Common myeloid progenitor, CD34-positive (primary cell): Measurements from ENCODE around the gene TCF12.
A peak's percentile ranks its signal among the peaks of the same experiment; 100 is the strongest.

Experiments used
- CTCF ChIA-PET: fragments of 350-600 bp; sonication (Branson Sonifier 250); formaldehyde crosslinking; loops from one replicate; lab custom pipeline; 2021; ENCODE audit warnings: antibody characterized with exemption; lab: Charles Lee
- POLR2A ChIA-PET: fragments of 350-600 bp; sonication (Branson Sonifier 250); formaldehyde crosslinking; loops from one replicate; lab custom pipeline; 2021; ENCODE audit warnings: antibody characterized with exemption; lab: Charles Lee
- DNase-seq, 3 donors: peaks; one replicate each; pipeline versions ENCODE4 v3.0.0 to v3.0.0-alpha.2; 2013
- H3K27ac ChIP-seq, 2 experiments: 1 replicate in 1 of 2; 2 replicates in 1 of 2; pipeline ENCODE4 v1.7.0; 2013; ENCODE audit warnings: inconsistent platforms in 2 of 2, low read length in 2 of 2, mild to moderate bottlenecking in 2 of 2, low read depth in 1 of 2, moderate library complexity in 1 of 2; ENCODE audit not compliant: severe bottlenecking in 2 of 2, insufficient read depth in 1 of 2, poor library complexity in 1 of 2
- H3K27me3 ChIP-seq, 5 experiments: replicated peaks in 2 of 5; 1 replicate in 3 of 5; 2 replicates in 2 of 5; pipeline versions ENCODE4 v1.6.1 to v1.7.0; 2013; ENCODE audit warnings: low read length in 4 of 5, mild to moderate bottlenecking in 2 of 5, moderate library complexity in 2 of 5, inconsistent platforms in 1 of 5; ENCODE audit not compliant: insufficient read depth in 5 of 5, control insufficient read depth in 4 of 5
- H3K36me3 ChIP-seq, 4 experiments: 1 replicate in 2 of 4; 2 replicates in 2 of 4; pipeline versions ENCODE4 v1.6.1 to v1.7.0; 2013; ENCODE audit warnings: low read length in 3 of 4, control low read depth in 1 of 4, mild to moderate bottlenecking in 1 of 4; ENCODE audit not compliant: control insufficient read depth in 4 of 4, insufficient read depth in 4 of 4
- H3K4me1 ChIP-seq, 4 experiments: 1 replicate in 3 of 4; 2 replicates in 1 of 4; pipeline versions ENCODE4 v1.6.1 to v1.7.1; 2013; ENCODE audit warnings: low read length in 3 of 4, mild to moderate bottlenecking in 3 of 4, control low read depth in 1 of 4, inconsistent platforms in 1 of 4, moderate library complexity in 1 of 4; ENCODE audit not compliant: control insufficient read depth in 4 of 4, insufficient read depth in 4 of 4; ENCODE audit errors: control extremely low read depth in 1 of 4
- H3K4me3 ChIP-seq, 7 experiments: 1 replicate in 4 of 7; 2 replicates in 3 of 7; pipeline versions ENCODE4 v1.5.1 to v1.7.0; 2013; ENCODE audit warnings: mild to moderate bottlenecking in 7 of 7, low read length in 6 of 7, moderate library complexity in 6 of 7, inconsistent platforms in 2 of 7, low read depth in 2 of 7, control low read depth in 1 of 7; ENCODE audit not compliant: insufficient read depth in 4 of 7, control insufficient read depth in 1 of 7; ENCODE audit errors: extremely low read depth in 1 of 7
- H3K9me3 ChIP-seq, 5 experiments: 1 replicate in 4 of 5; 2 replicates in 1 of 5; pipeline versions ENCODE4 v1.6.1 to v1.7.1; 2013; ENCODE audit warnings: low read length in 4 of 5, mild to moderate bottlenecking in 2 of 5, inconsistent platforms in 1 of 5, low read depth in 1 of 5, moderate library complexity in 1 of 5; ENCODE audit not compliant: control insufficient read depth in 4 of 5, insufficient read depth in 2 of 5; ENCODE audit errors: control extremely low read depth in 1 of 5
- WGBS: methylation state at CpG from one replicate; pipeline ENCODE4 v1.1.5; 2013; ENCODE audit not compliant: insufficient coverage; 5-methylcytosine and 5-hydroxymethylcytosine counted together

Gene TCF12

GRCh38 chr15:57335719-57336118 lies 417.3 kb downstream of the TCF12 start:
- no peak overlapping the region for H3K27ac ChIP-seq
- 65% methylated on average over 7 of the region's 7 CpGs for WGBS
- H3K9me3 ChIP-seq = no peaks in the 10 kb centered on the region
- H3K27me3 ChIP-seq = no peaks in the 10 kb centered on the region
- CTCF ChIA-PET = interaction anchor here (1.1 to 2.5 kb wide), 2 partner anchors 12 to 192 kb away, joined by 3 to 8 read pairs; no protein-coding TSS in a partner anchor
- no peak for DNase-seq
- H3K4me3 ChIP-seq = no peak overlapping the region
- POLR2A ChIA-PET = no interaction called here
- H3K36me3 ChIP-seq = no peaks in the 10 kb centered on the region
- H3K4me1 ChIP-seq = peaks cover 0 to 23% (median 8%) of the 10 kb centered on the region in 4 experiments

GRCh38 chr15:57337868-57338411 lies 419.5 kb downstream of the TCF12 start:
- peak overlapping the region in 1 of 7 experiments; percentile 16 for H3K4me3 ChIP-seq
- WGBS = 42% methylated on average over 14 of the region's 15 CpGs
- peaks cover 0 to 23% (median 8%) of the 10 kb centered on the region in 4 experiments for H3K4me1 ChIP-seq
- no peaks in the 10 kb centered on the region for H3K9me3 ChIP-seq
- no peak for DNase-seq
- no peaks in the 10 kb centered on the region for H3K27me3 ChIP-seq
- no peak overlapping the region for H3K27ac ChIP-seq
- ChIA-PET CTCF (interaction anchor here (1.1 to 7.2 kb wide), 3 partner anchors 187 to 204 kb away, joined by 3 to 151 read pairs (median 3); no protein-coding TSS in a partner anchor), POLR2A (no interaction called here)
- H3K36me3 ChIP-seq = no peaks in the 10 kb centered on the region

GRCh38 chr15:57339321-57339720 lies 420.9 kb downstream of the TCF12 start:
- Histone ChIP-seq H3K4me3 (no peak overlapping the region), H3K27me3 (no peaks in the 10 kb centered on the region), H3K9me3 (no peaks in the 10 kb centered on the region), H3K4me1 (peaks cover 0 to 20% (median 8%) of the 10 kb centered on the region in 4 experiments), H3K27ac (no peak overlapping the region), H3K36me3 (no peaks in the 10 kb centered on the region)
- CTCF ChIA-PET = interaction anchor here (1.0 to 7.2 kb wide), 8 partner anchors 14 to 206 kb away, joined by 3 to 151 read pairs (median 6); no protein-coding TSS in a partner anchor
- WGBS = 97% methylated on average over 3 of the region's 5 CpGs
- POLR2A ChIA-PET = no interaction called here
- no peak for DNase-seq
